OCI-LY3 (cell line): ENCODE results near the gene DAP.
"Not testable (repeated sequence)": the region's sequence is repeated elsewhere in the genome, so short reads cannot be mapped to it uniquely, and the experiment has no call there.

Experiments
- H2AFZ ChIP-seq: fragments of 200-600, 300-600 bp; shearing (Covaris generic); 2 replicates; pipeline ENCODE4 v1.6.0; 2014; ENCODE audit warnings: antibody characterized with exemption, low read depth, low read length
- H3K27ac ChIP-seq: fragments of 200-600, 300-600 bp; sonication (generic); 2 replicates; pipeline ENCODE4 v1.5.1; 2014; ENCODE audit warnings: mild to moderate bottlenecking, low read length, moderate library complexity, mixed read lengths
- H3K27me3 ChIP-seq: fragments of 200-600, 300-600 bp; sonication (generic); 2 replicates; pipeline ENCODE4 v1.6.1; 2014; ENCODE audit warnings: low read depth, low read length, mixed read lengths
- H3K36me3 ChIP-seq: fragments of 200-600, 300-600 bp; sonication (generic); replicated peaks from 2 replicates; pipeline ENCODE3; 2014; ENCODE audit warnings: low read depth, low read length, mixed read lengths
- H3K4me1 ChIP-seq: fragments of 300-600, 200-600 bp; sonication (generic); 2 replicates; pipeline ENCODE4 v1.6.1; 2014; ENCODE audit warnings: low read length, mixed read lengths
- H3K4me2 ChIP-seq: fragments of 200-600, 300-600 bp; sonication (generic); 2 replicates; pipeline ENCODE4 v1.6.1; 2014; ENCODE audit warnings: low read length, mixed read lengths
- H3K4me3 ChIP-seq: fragments of 300-600, 200-600 bp; sonication (generic); 2 replicates; pipeline ENCODE4 v1.5.1; 2014; ENCODE audit warnings: antibody characterized with exemption, mild to moderate bottlenecking, low read length, moderate library complexity
- H3K79me2 ChIP-seq: fragments of 300-600, 200-600 bp; shearing (Covaris generic); 2 replicates; pipeline ENCODE4 v1.6.1; 2014; ENCODE audit warnings: mild to moderate bottlenecking, low read length, mixed read lengths
- H3K9ac ChIP-seq: fragments of 300-600, 200-600 bp; shearing (Covaris generic); 2 replicates; pipeline ENCODE4 v1.6.0; 2014; ENCODE audit warnings: mild to moderate bottlenecking, low read length, moderate library complexity
- H3K9me3 ChIP-seq: fragments of 200-600, 300-600 bp; shearing (Covaris generic); 2 replicates; pipeline ENCODE4 v1.6.1; 2014; ENCODE audit warnings: low read length, mixed read lengths; ENCODE audit not compliant: insufficient read depth
- H4K20me1 ChIP-seq: fragments of 200-600, 300-600 bp; sonication (generic); 2 replicates; pipeline ENCODE4 v1.6.1; 2016; ENCODE audit warnings: low read length, mixed read lengths; ENCODE audit not compliant: insufficient read depth
- EZH2phosphoT487 ChIP-seq: fragments of 200-600 bp; shearing (Covaris generic); IDR thresholded peaks from 2 replicates; pipeline ENCODE4 v1.6.1; 2018; ENCODE audit warnings: antibody characterized with exemption, mixed run types, low read depth
- TF ChIP-seq, protein P1 (sequence below): fragments of 200-600, 300-600 bp; sonication (generic); IDR thresholded peaks from 2 replicates; pipeline ENCODE4 v1.5.1; 2014; ENCODE audit warnings: antibody characterized with exemption, low read length, low read depth

DAP gene

DNA sequence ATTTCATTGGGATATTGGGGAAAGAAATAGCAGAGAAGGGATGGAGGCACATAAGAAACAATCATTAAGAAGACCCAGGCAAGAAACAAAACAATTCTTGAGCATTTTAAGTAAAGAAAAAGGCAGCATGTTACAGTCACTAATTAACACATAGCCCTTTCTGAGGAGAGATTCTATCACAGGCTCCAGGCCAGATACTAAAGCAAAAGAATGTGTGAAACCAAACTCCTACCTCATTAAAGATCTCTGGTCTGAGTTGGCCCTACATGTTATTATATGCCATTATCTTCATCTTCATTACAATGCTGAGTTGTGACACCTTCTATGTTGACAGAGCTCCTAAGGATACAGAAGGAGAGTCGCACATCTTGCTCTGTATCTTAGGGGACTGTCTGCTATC, 37.5 kb downstream of the DAP start:
- Histone ChIP-seq H3K79me2 (no peaks in the 10 kb centered on the region), H3K9ac (no peak overlapping the region), H3K4me2 (no peak overlapping the region), H3K27me3 (no peaks in the 10 kb centered on the region), H3K27ac (no peak overlapping the region), H2AFZ (no peak overlapping the region), H4K20me1 (no peaks in the 10 kb centered on the region; the same call in 1 of the 2 replicates), H3K9me3 (no peaks in the 10 kb centered on the region), H3K4me3 (no peak overlapping the region), H3K36me3 (peaks cover 3% of the 10 kb centered on the region), H3K4me1 (peaks cover 11% of the 10 kb centered on the region)
- TF ChIP-seq, protein P1, sequence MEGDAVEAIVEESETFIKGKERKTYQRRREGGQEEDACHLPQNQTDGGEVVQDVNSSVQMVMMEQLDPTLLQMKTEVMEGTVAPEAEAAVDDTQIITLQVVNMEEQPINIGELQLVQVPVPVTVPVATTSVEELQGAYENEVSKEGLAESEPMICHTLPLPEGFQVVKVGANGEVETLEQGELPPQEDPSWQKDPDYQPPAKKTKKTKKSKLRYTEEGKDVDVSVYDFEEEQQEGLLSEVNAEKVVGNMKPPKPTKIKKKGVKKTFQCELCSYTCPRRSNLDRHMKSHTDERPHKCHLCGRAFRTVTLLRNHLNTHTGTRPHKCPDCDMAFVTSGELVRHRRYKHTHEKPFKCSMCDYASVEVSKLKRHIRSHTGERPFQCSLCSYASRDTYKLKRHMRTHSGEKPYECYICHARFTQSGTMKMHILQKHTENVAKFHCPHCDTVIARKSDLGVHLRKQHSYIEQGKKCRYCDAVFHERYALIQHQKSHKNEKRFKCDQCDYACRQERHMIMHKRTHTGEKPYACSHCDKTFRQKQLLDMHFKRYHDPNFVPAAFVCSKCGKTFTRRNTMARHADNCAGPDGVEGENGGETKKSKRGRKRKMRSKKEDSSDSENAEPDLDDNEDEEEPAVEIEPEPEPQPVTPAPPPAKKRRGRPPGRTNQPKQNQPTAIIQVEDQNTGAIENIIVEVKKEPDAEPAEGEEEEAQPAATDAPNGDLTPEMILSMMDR, result no peak
- no peak for TF ChIP-seq EZH2phosphoT487

DNA sequence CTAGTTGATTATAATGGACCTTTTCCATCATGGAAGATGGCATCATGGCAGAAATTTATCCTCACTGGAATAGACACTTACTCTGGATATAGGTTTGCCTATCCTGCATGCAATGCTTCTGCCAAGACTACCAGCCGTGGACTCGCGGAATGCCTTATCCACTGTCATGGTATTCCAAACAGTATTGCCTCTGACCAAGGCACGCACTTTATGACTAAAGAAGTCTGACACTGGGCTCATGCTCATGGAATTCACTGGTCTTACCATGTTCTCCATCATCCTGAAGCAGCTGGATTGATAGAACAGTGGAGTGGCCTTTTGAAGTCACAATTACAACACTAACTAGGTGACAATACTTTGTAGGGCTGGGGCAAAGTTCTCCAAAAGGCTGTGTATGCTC, 40.3 kb downstream of the DAP start:
- not testable (repeated sequence) for H3K27me3 ChIP-seq, H3K9me3 ChIP-seq, H3K36me3 ChIP-seq, H3K4me1 ChIP-seq, H3K27ac ChIP-seq, H3K4me2 ChIP-seq, H3K79me2 ChIP-seq, H4K20me1 ChIP-seq, H3K9ac ChIP-seq, H2AFZ ChIP-seq, H3K4me3 ChIP-seq

DNA sequence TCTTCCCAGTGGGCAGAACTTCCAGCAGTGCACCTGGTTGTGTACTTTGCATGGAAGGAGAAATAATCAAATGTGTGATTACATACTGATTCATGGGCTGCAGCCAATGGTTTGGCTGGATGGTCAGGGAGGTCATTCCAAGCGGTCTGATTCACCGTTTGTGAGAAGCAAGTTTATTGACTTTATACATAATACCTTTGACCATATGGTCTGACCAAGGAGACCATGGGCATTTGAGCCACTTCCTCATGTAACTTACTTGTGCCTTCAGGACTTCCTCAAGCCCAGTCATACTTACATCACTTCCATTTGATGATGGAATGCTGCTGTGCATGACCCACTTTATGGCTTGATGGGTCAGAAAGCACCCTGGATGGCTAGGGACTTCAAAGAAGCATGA, 41.1 kb downstream of the DAP start:
- no peak overlapping the region for H3K9ac ChIP-seq
- H3K4me2 ChIP-seq, result no peak overlapping the region
- H3K9me3 ChIP-seq, result no peaks in the 10 kb centered on the region
- H3K36me3 ChIP-seq, result no peaks in the 10 kb centered on the region
- H4K20me1 ChIP-seq, result no peaks in the 10 kb centered on the region
- H3K4me3 ChIP-seq, result no peak overlapping the region
- no peak for TF ChIP-seq EZH2phosphoT487
- TF ChIP-seq, protein P1, result no peak
- no peak overlapping the region for H2AFZ ChIP-seq
- H3K27me3 ChIP-seq, result no peaks in the 10 kb centered on the region
- no peaks in the 10 kb centered on the region for H3K79me2 ChIP-seq
- no peaks in the 10 kb centered on the region for H3K4me1 ChIP-seq
- no peak overlapping the region for H3K27ac ChIP-seq

DNA sequence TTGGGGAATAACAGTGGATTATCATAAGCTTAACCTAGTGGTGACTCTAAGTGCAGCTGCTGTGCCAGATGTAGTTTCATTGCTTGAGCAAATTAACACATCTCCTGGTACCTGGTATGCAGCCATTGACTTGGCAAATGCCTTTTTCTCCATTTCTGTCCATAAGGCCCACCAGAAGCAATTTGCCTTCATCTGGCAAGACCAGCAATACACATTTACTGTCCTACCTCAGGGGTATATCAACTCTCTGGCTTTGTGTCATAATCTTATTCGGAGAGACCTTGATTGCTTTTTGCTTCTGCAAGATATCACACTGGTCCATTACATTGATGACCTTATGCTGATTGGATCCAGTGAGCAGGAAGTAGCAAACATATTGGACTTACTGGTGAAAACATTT, 42.4 kb downstream of the DAP start:
- H3K9ac ChIP-seq, H3K4me3 ChIP-seq, H3K79me2 ChIP-seq, H3K27me3 ChIP-seq, H2AFZ ChIP-seq, H3K4me2 ChIP-seq, H3K4me1 ChIP-seq, H3K9me3 ChIP-seq, H3K36me3 ChIP-seq, H3K27ac ChIP-seq, H4K20me1 ChIP-seq: not testable (repeated sequence)

GRCh38 chr5:10716825-10717224, 44.2 kb downstream of the DAP start:
- H3K27ac ChIP-seq, H3K4me2 ChIP-seq, H3K4me3 ChIP-seq, H3K27me3 ChIP-seq, H3K79me2 ChIP-seq, H2AFZ ChIP-seq, H3K36me3 ChIP-seq, H3K9ac ChIP-seq, H3K9me3 ChIP-seq: not testable (repeated sequence)
- peaks cover 17% of the 10 kb centered on the region for H3K4me1 ChIP-seq
- H4K20me1 ChIP-seq, result peaks cover 19% of the 10 kb centered on the region; the same call in 1 of the 2 replicates
